WTC11 (cell line): ENCODE data around the gene HES6.

ENCODE experiments used
- CTCF ChIP-seq: fragments of 200-600 bp; IDR thresholded peaks from 2 replicates; pipeline ENCODE4 v1.8.0; 2022; ENCODE audit warnings: antibody characterized with exemption
- FOXP1 ChIP-seq: sonication (generic); formaldehyde crosslinking; IDR thresholded peaks from 2 replicates; pipeline ENCODE4 v1.8.0; 2022; ENCODE audit warnings: missing genetic modification reagents, mild to moderate bottlenecking, moderate library complexity, borderline replicate concordance
- JUN ChIP-seq: sonication (generic); formaldehyde crosslinking; IDR thresholded peaks from 2 replicates; pipeline ENCODE4 v1.8.0; 2023; ENCODE audit warnings: mild to moderate bottlenecking, missing genetic modification reagents
- TP53 ChIP-seq: sonication (generic); formaldehyde crosslinking; IDR thresholded peaks from 2 replicates; pipeline ENCODE4 v1.8.1; 2023; ENCODE audit warnings: mild to moderate bottlenecking, missing genetic modification reagents
- ZNF121 ChIP-seq: sonication (generic); formaldehyde crosslinking; IDR thresholded peaks from 2 replicates; pipeline ENCODE4 v1.8.0; 2023; ENCODE audit warnings: missing genetic modification reagents
- TF ChIP-seq, protein P1 (sequence below): sonication (generic); formaldehyde crosslinking; IDR thresholded peaks from 2 replicates; pipeline ENCODE4 v1.8.1; 2023; ENCODE audit warnings: mild to moderate bottlenecking, moderate library complexity, missing genetic modification reagents

DNA sequence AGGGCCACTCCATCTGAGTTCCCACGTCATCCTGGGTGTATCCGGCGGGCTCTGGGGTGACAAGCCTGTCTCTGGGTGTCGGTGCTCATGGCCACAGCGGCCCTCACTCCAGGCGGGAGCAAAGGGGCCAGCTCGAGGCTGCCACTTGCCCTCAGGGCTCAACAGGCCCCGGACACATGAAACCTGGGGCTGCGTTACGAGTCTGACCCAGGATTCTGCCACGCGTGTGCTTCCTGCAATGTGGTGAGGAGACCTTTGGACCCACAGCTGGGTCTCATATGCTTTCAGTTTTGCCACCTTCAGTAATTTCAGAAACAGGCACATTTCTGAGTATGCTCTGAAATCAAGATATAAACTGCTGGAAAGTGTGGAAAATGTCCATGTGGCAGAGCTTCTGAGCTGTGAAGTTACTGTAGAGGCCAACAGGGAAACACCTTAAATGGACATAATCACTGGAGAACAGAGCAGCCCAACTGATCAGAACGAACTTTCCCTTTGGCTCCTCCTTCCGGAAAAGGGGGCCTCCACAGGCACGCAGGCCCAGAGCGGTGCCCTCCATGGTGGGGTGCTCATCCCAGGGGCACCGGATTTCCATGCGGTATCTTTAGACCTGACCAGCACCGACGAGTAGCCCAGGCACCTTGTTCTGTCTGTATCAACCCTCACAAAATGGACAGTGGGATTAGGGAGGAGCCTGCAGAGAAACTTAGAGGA, 34.5 kb upstream of the HES6 start:
- TF ChIP-seq CTCF (no peak), JUN (no peak), ZNF121 (no peak), FOXP1 (CRISPR knock-in tag) (no peak), TP53 (CRISPR knock-in tag) (no peak)
- TF ChIP-seq, protein P1, sequence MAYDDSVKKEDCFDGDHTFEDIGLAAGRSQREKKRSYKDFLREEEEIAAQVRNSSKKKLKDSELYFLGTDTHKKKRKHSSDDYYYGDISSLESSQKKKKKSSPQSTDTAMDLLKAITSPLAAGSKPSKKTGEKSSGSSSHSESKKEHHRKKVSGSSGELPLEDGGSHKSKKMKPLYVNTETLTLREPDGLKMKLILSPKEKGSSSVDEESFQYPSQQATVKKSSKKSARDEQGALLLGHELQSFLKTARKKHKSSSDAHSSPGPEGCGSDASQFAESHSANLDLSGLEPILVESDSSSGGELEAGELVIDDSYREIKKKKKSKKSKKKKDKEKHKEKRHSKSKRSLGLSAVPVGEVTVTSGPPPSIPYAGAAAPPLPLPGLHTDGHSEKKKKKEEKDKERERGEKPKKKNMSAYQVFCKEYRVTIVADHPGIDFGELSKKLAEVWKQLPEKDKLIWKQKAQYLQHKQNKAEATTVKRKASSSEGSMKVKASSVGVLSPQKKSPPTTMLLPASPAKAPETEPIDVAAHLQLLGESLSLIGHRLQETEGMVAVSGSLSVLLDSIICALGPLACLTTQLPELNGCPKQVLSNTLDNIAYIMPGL (CRISPR knock-in tag): no peak
